Measurements from ENCODE around the gene IVD.

IVD gene

GRCh38 chr15:40405501-40406381, at the start of gene IVD:
Gene IVD, plus strand, starts transcription at chr15:40405795. Its CDS starts 33 bp downstream, at chr15:40405828.
- DNase-seq = peak; percentile 90

- no peak for DNase-seq
Measured at GRCh38 chr15:40355976-40356585, 49.5 kb upstream of the IVD start.

GRCh38 chr15:40357246-40357645, 48.3 kb upstream of the IVD start:
- no peak for DNase-seq

- DNase-seq = peak; percentile 86
Measured at GRCh38 chr15:40357723-40358470, 47.7 kb upstream of the IVD start, which contains the start of gene DISP2. Gene DISP2, plus strand, starts transcription at chr15:40358219. Its CDS starts 103 bp downstream, at chr15:40358322.

GRCh38 chr15:40358471-40359353, 46.9 kb upstream of the IVD start:
- DNase-seq = peak; percentile 55

GRCh38 chr15:40360015-40360414, 45.6 kb upstream of the IVD start:
- DNase-seq = no peak

- no peak for DNase-seq
Measured at GRCh38 chr15:40361640-40362039, 44.0 kb upstream of the IVD start.

- DNase-seq = no peak
Measured at GRCh38 chr15:40363611-40364010, 42.0 kb upstream of the IVD start.

GRCh38 chr15:40364251-40364650, 41.3 kb upstream of the IVD start:
- no peak for DNase-seq

GRCh38 chr15:40365016-40365415, 40.6 kb upstream of the IVD start:
- no peak for DNase-seq

GRCh38 chr15:40365624-40366456, 39.8 kb upstream of the IVD start:
- no peak for DNase-seq

- no peak for DNase-seq
Measured at GRCh38 chr15:40366457-40367370, 38.9 kb upstream of the IVD start.

- no peak for DNase-seq
Measured at GRCh38 chr15:40367371-40367685, 38.3 kb upstream of the IVD start.

GRCh38 chr15:40367686-40368611, 37.6 kb upstream of the IVD start:
- peak; percentile 86 for DNase-seq

GRCh38 chr15:40368719-40369473, 36.7 kb upstream of the IVD start:
- DNase-seq = no peak

GRCh38 chr15:40369474-40369869, 36.1 kb upstream of the IVD start:
- DNase-seq = no peak

- DNase-seq = no peak
Measured at GRCh38 chr15:40369971-40370370, 35.6 kb upstream of the IVD start.

- DNase-seq = no peak
Measured at GRCh38 chr15:40372981-40373380, 32.6 kb upstream of the IVD start.

- DNase-seq = no peak
Measured at GRCh38 chr15:40377606-40378005, 28.0 kb upstream of the IVD start.
